ENCODE results near the gene MARF1. TPM values are rescaled to one million over a fixed set of nuclear protein-coding genes. Genes with fewer than 3 reads are reported as not detected.

Gene MARF1
- total RNA-seq, 1 experiment from 2014 or later: 71.6 TPM

- TF ChIP-seq EZH2 (IDR thresholded peaks at IDR 0.05; ENCODE audit: borderline replicate concordance, low read depth, low read length, poor library complexity, severe bottlenecking) (no peak), CTCF (conservative IDR thresholded peaks at IDR 0.05; ENCODE audit: low read depth, low read length) (no peak)
- Histone ChIP-seq H3K4me1 (ENCODE audit: insufficient read depth, low read length, poor library complexity, severe bottlenecking) (no peaks in the 10 kb centered on the region), H3K4me3 (ENCODE audit: low read depth, low read length, poor library complexity, severe bottlenecking) (no peak overlapping the region), H3K27me3 (replicated peaks; ENCODE audit: insufficient read depth, low read depth, low read length, poor library complexity) (no peaks in the 10 kb centered on the region), H3K36me3 (ENCODE audit: insufficient read depth, low read length, poor library complexity, severe bottlenecking) (peaks cover 58% of the 10 kb centered on the region), H3K9me3 (ENCODE audit: low read depth, low read length, poor library complexity, severe bottlenecking) (no peaks in the 10 kb centered on the region), H3K27ac (ENCODE audit: low read depth, low read length, poor library complexity, severe bottlenecking) (no peak overlapping the region)
- ChIA-PET POLR2A (ENCODE audit: low non-redundant PET) (no interaction called here), CTCF (no interaction called here)
- no peak for DNase-seq (ENCODE audit: low spot score)
- intact Hi-C loops (cut with micrococcal nuclease; ENCODE audit: unreplicated experiment): no loop called here
- BruUV-seq (replicated peaks): no TSS peak
Observed at GRCh38 chr16:15621889-15622288, 21.1 kb downstream of the MARF1 start.

- no peaks in the 10 kb centered on the region for H3K9me3 ChIP-seq (ENCODE audit: low read depth, low read length, poor library complexity, severe bottlenecking)
- no peak overlapping the region for H3K4me3 ChIP-seq (ENCODE audit: low read depth, low read length, poor library complexity, severe bottlenecking)
- ChIA-PET CTCF (no interaction called here), POLR2A (ENCODE audit: low non-redundant PET) (no interaction called here)
- H3K36me3 ChIP-seq (ENCODE audit: insufficient read depth, low read length, poor library complexity, severe bottlenecking): peaks cover 60% of the 10 kb centered on the region
- DNase-seq (ENCODE audit: low spot score): no peak
- BruUV-seq (replicated peaks): no TSS peak
- TF ChIP-seq EZH2 (IDR thresholded peaks at IDR 0.05; ENCODE audit: borderline replicate concordance, low read depth, low read length, poor library complexity, severe bottlenecking) (no peak), CTCF (conservative IDR thresholded peaks at IDR 0.05; ENCODE audit: low read depth, low read length) (no peak)
- no peaks in the 10 kb centered on the region for H3K27me3 ChIP-seq (replicated peaks; ENCODE audit: insufficient read depth, low read depth, low read length, poor library complexity)
- intact Hi-C loops (cut with micrococcal nuclease; ENCODE audit: unreplicated experiment): no loop called here
- H3K27ac ChIP-seq (ENCODE audit: low read depth, low read length, poor library complexity, severe bottlenecking): no peak overlapping the region
- no peaks in the 10 kb centered on the region for H3K4me1 ChIP-seq (ENCODE audit: insufficient read depth, low read length, poor library complexity, severe bottlenecking)
Observed at GRCh38 chr16:15621456-15621855, 21.5 kb downstream of the MARF1 start.

DNA sequence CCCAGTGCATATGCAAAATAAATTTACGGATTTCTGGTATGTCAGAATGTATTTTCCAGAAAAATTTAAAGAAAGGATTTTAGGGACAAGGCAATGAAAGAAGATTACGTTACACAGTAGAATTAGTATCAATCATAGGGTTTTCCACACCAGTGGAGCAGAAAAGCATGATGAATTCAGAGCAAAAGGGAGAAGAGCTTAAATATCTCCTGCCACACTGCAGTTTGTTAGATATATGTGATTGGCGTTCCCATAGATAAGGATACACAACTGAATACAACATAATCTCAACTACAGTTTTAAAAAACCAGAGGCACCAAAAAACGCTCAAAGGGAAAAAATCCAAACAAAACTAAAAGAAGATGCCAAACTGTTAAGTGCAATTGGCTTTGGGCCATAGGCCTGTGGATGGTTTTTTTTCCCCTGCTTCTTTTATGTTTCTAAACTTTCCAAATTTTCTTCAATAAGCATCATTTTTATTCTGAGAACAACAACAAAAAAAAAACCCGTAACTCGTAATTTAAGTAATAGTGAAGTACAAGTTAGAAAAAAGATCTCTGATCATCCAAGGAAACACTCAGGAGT, 22.3 kb downstream of the MARF1 start:
- intact Hi-C loops (cut with micrococcal nuclease; ENCODE audit: unreplicated experiment): no loop called here
- TF ChIP-seq EZH2 (IDR thresholded peaks at IDR 0.05; ENCODE audit: borderline replicate concordance, low read depth, low read length, poor library complexity, severe bottlenecking): no peak
- TF ChIP-seq CTCF (conservative IDR thresholded peaks at IDR 0.05; ENCODE audit: low read depth, low read length): no peak
- CTCF ChIA-PET: no interaction called here

More for the DNA sequence above, 22.3 kb downstream of the MARF1 start:
- Histone ChIP-seq H3K9me3 (ENCODE audit: low read depth, low read length, poor library complexity, severe bottlenecking) (no peaks in the 10 kb centered on the region), H3K36me3 (ENCODE audit: insufficient read depth, low read length, poor library complexity, severe bottlenecking) (peaks cover 64% of the 10 kb centered on the region), H3K4me1 (ENCODE audit: insufficient read depth, low read length, poor library complexity, severe bottlenecking) (no peaks in the 10 kb centered on the region), H3K4me3 (ENCODE audit: low read depth, low read length, poor library complexity, severe bottlenecking) (no peak overlapping the region), H3K27me3 (replicated peaks; ENCODE audit: insufficient read depth, low read depth, low read length, poor library complexity) (no peaks in the 10 kb centered on the region), H3K27ac (ENCODE audit: low read depth, low read length, poor library complexity, severe bottlenecking) (no peak overlapping the region)
- DNase-seq (ENCODE audit: low spot score): no peak
- POLR2A ChIA-PET (ENCODE audit: low non-redundant PET): no interaction called here
- no TSS peak for BruUV-seq (replicated peaks)
